SK-N-SH (cell line): ENCODE measurements around the gene TMPRSS9. TPM values are rescaled to one million over a fixed set of nuclear protein-coding genes. Genes with fewer than 3 reads are reported as not detected.

Experiments used
- EP300 ChIP-seq, 2 experiments: IDR thresholded peaks; 2 replicates each; pipeline versions ENCODE4 v1.4.0 to v1.6.1; 2012; ENCODE audit warnings: borderline replicate concordance in 1 of 2, low read depth in 1 of 2, low read length in 1 of 2
- EZH2phosphoT487 ChIP-seq: fragments of 200-600 bp; sonication (generic); IDR thresholded peaks from 2 replicates; pipeline ENCODE4 v1.6.1; 2017; ENCODE audit warnings: low read depth, mixed run types, mild to moderate bottlenecking, antibody characterized with exemption, moderate library complexity, borderline replicate concordance
- FOSL2 ChIP-seq: IDR thresholded peaks from 2 replicates; pipeline ENCODE4 v1.4.0; 2012; ENCODE audit warnings: low read depth, mild to moderate bottlenecking, moderate library complexity, borderline replicate concordance
- FOXJ3 ChIP-seq: sonication (generic); formaldehyde crosslinking; IDR thresholded peaks from 2 replicates; pipeline ENCODE4 v1.5.1; 2020; ENCODE audit warnings: mild to moderate bottlenecking, missing genetic modification reagents
- GABPA ChIP-seq: IDR thresholded peaks from 2 replicates; pipeline ENCODE4 v1.4.0; 2012; ENCODE audit warnings: low read depth, mild to moderate bottlenecking
- MXI1 ChIP-seq: IDR thresholded peaks from 2 replicates; pipeline ENCODE4 v1.6.1; 2012; ENCODE audit warnings: mild to moderate bottlenecking, low read depth, low read length, improper control_type of control experiment
- REST ChIP-seq: IDR thresholded peaks from 2 replicates; pipeline ENCODE4 v1.6.1; 2012; ENCODE audit warnings: mild to moderate bottlenecking, low read depth, low read length, moderate library complexity
- RFX5 ChIP-seq: IDR thresholded peaks from 2 replicates; pipeline ENCODE4 v1.6.1; 2012; ENCODE audit warnings: mild to moderate bottlenecking, improper control_type of control experiment, low read length
- SIN3A ChIP-seq: IDR thresholded peaks from 2 replicates; pipeline ENCODE4 v1.6.1; 2012; ENCODE audit warnings: low read depth, mild to moderate bottlenecking, low read length, moderate library complexity, borderline replicate concordance
- TAF1 ChIP-seq: IDR thresholded peaks from 2 replicates; pipeline ENCODE4 v1.6.1; 2012; ENCODE audit warnings: low read depth, mild to moderate bottlenecking, low read length, moderate library complexity, borderline replicate concordance
- TCF12 ChIP-seq: IDR thresholded peaks from 2 replicates; pipeline ENCODE4 v1.4.0; 2012
- TEAD4 ChIP-seq: IDR thresholded peaks from 2 replicates; pipeline ENCODE4 v1.4.0; 2012; ENCODE audit warnings: mild to moderate bottlenecking, borderline replicate concordance; ENCODE audit not compliant: insufficient read depth
- USF1 ChIP-seq: IDR thresholded peaks from 2 replicates; pipeline ENCODE4 v1.4.0; 2012; ENCODE audit warnings: low read depth, borderline replicate concordance
- USF2 ChIP-seq: fragments of 150-350 bp; IDR thresholded peaks from 2 replicates; pipeline ENCODE4 v1.6.1; 2017; ENCODE audit warnings: antibody characterized with exemption, low read length, low read depth, borderline replicate concordance
- YY1 ChIP-seq: IDR thresholded peaks from 2 replicates; pipeline ENCODE4 v1.4.0; 2012; ENCODE audit warnings: low read depth, mild to moderate bottlenecking
- ZBTB33 ChIP-seq: IDR thresholded peaks from 2 replicates; pipeline ENCODE4 v1.4.0; 2012; ENCODE audit warnings: low read depth, borderline replicate concordance
- polyA plus RNA-seq, 3 experiments: library from polyadenylated mRNA; depleted of rRNA; stranded (reverse); fragments of >200 nt; gene quantifications; 2 replicates each; pipeline ENCODE4 v1.2.3, GENCODE V29; 2012

TMPRSS9 gene
- polyA plus RNA-seq, 1 of the 3 experiments (the other 2 are of a cell fraction), result not detected

- TF ChIP-seq TCF12 (peak; percentile 14; the same call in 1 of the 2 replicates), YY1 (no peak), FOXJ3 (CRISPR knock-in tag) (no peak), TAF1 (no peak), RFX5 (no peak), TEAD4 (0 out of 2 replicates have a peak, but pooled peaks have one; percentile 24), ZBTB33 (peak; percentile 50; the same call in 1 of the 2 replicates), EZH2phosphoT487 (no peak), USF2 (no peak), EP300 (IDR thresholded peaks at IDR 0.05; ENCODE audit: borderline replicate concordance in 1 of 2, low read depth in 1 of 2, low read length in 1 of 2) (no peak), MXI1 (peak; percentile 46; the same call in 1 of the 2 replicates), REST (no peak), USF1 (no peak), FOSL2 (no peak), SIN3A (peak; percentile 51; the same call in 1 of the 2 replicates), GABPA (no peak)
Observed at GRCh38 chr19:2461751-2462634, 101.9 kb downstream of the TMPRSS9 start (continued).
